K562 (cell line): ENCODE data around the gene HS6ST1. TPM values are rescaled to one million over a fixed set of nuclear protein-coding genes. Genes with fewer than 3 reads are reported as not detected.

ENCODE experiments used
- RBM34 ChIP-seq: fragments of 200-400 bp; formaldehyde crosslinking; IDR thresholded peaks from 2 replicates; pipeline ENCODE4 v1.6.1; 2018; ENCODE audit warnings: low read length, borderline replicate concordance; ENCODE audit not compliant: insufficient read depth
- ZNF217 ChIP-seq: sonication (generic); formaldehyde crosslinking; IDR thresholded peaks from 2 replicates; pipeline ENCODE4 v1.8.0; 2022; ENCODE audit warnings: mild to moderate bottlenecking, missing genetic modification reagents
- ZNF282 ChIP-seq: sonication (generic); formaldehyde crosslinking; IDR thresholded peaks from 2 replicates; pipeline ENCODE4 v1.8.1; 2023; ENCODE audit warnings: missing genetic modification reagents
- ZNF77 ChIP-seq: fragments of 250-450 bp; sonication (Bioruptor Pico); IDR thresholded peaks from 2 replicates; pipeline ENCODE4 v1.5.0; 2020
- polyA plus RNA-seq, 8 experiments: library from polyadenylated mRNA; depleted of rRNA in 4 of 8; stranded (reverse) in 5 of 8; unstranded in 3 of 8; fragments of >200 nt; fragmentation: Nextera tagmentation in 2 of 8; fragmentation: Illumina TruSeq in 1 of 8; extraction: Ambion mirVana in 2 of 8; extraction: Trizol in 1 of 8; gene quantifications; 2 replicates each; pipeline versions ENCODE4 v1.2.1 to v1.2.3, GENCODE V29; 2011 to 2014; ENCODE audit warnings: inconsistent platforms in 1 of 8, missing spikeins in 1 of 8
- total RNA-seq, 7 experiments: library from RNA; depleted of rRNA in 6 of 7; stranded (reverse); fragments of >200 nt in 6 of 7; fragmentation: Illumina TruSeq in 2 of 7; extraction: Trizol in 2 of 7; gene quantifications; 2 replicates each; pipeline versions ENCODE4 v1.2.1 to v1.2.3, GENCODE V29; 2011 to 2021; ENCODE audit warnings: low replicate concordance in 1 of 7
- TF ChIP-seq, protein P1 (sequence below): fragments of 250-450 bp; sonication (Bioruptor Pico); IDR thresholded peaks from 2 replicates; pipeline ENCODE4 v1.4.0; 2020
- TF ChIP-seq, protein P2 (sequence below): sonication (generic); formaldehyde crosslinking; IDR thresholded peaks from 2 replicates; pipeline ENCODE4 v1.8.1; 2023; ENCODE audit warnings: mild to moderate bottlenecking, missing genetic modification reagents, moderate library complexity
- TF ChIP-seq, protein P3 (sequence below): sonication (generic); formaldehyde crosslinking; IDR thresholded peaks from 2 replicates; pipeline ENCODE4 v1.8.0; 2022; ENCODE audit warnings: missing genetic modification reagents, mild to moderate bottlenecking, moderate library complexity, borderline replicate concordance
- TF ChIP-seq, protein P4 (sequence below), 2 experiments: fragments of 450-650 bp; formaldehyde crosslinking in 1 of 2; IDR thresholded peaks; 2 replicates each; pipeline versions ENCODE4 v1.4.0 to v1.6.1; 2014 to 2020; ENCODE audit warnings: mild to moderate bottlenecking in 2 of 2, borderline replicate concordance in 1 of 2, low read depth in 1 of 2

Gene HS6ST1
- total and polyA plus RNA-seq, 9 of the 15 experiments (the other 6 are each of a cell fraction or from before 2014, with no cell fraction given), result 0.06 to 7.4 (median 3.8) TPM

DNA sequence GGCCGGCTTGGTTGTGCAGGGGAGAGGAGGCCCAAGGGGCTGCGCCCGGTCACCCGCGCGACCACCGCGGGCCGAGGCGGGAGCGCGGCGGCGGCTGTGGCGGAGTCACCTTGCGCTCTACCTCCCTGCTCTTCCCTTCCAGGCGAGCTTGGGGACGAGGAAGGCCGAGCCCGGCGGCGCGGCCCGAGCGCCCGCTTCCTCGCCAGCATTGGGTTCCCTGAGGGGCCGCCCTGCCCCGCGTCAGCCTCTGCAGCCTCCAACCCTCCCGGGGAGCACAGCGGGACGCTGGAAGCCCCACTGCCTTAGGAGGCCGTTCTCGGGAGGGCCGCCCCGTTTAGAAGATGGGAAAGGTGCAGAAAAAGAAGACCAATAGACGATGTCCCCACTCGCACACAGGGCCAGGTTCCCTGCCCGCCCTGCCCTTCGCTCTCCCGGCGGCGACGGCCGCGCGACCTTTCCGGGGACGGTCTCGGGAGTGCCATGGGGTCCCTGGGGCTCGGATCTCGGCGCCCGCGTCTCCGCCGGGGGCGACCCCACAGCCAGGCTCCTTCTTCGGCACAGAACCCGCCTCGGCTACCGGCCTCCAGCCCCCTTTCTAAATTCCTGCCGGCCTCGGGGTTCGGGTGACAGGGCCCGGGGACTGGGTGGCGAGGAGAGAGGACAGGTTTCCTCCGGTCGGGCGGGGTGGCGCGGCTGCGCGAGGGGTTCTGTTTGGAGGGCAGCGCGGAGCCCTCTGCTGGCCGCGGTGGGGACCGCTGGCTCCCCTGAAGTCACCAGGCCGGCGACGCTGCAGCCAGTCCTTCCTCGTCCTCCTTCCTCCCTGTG, 85.5 kb downstream of the HS6ST1 start (continued):
- TF ChIP-seq, protein P1, sequence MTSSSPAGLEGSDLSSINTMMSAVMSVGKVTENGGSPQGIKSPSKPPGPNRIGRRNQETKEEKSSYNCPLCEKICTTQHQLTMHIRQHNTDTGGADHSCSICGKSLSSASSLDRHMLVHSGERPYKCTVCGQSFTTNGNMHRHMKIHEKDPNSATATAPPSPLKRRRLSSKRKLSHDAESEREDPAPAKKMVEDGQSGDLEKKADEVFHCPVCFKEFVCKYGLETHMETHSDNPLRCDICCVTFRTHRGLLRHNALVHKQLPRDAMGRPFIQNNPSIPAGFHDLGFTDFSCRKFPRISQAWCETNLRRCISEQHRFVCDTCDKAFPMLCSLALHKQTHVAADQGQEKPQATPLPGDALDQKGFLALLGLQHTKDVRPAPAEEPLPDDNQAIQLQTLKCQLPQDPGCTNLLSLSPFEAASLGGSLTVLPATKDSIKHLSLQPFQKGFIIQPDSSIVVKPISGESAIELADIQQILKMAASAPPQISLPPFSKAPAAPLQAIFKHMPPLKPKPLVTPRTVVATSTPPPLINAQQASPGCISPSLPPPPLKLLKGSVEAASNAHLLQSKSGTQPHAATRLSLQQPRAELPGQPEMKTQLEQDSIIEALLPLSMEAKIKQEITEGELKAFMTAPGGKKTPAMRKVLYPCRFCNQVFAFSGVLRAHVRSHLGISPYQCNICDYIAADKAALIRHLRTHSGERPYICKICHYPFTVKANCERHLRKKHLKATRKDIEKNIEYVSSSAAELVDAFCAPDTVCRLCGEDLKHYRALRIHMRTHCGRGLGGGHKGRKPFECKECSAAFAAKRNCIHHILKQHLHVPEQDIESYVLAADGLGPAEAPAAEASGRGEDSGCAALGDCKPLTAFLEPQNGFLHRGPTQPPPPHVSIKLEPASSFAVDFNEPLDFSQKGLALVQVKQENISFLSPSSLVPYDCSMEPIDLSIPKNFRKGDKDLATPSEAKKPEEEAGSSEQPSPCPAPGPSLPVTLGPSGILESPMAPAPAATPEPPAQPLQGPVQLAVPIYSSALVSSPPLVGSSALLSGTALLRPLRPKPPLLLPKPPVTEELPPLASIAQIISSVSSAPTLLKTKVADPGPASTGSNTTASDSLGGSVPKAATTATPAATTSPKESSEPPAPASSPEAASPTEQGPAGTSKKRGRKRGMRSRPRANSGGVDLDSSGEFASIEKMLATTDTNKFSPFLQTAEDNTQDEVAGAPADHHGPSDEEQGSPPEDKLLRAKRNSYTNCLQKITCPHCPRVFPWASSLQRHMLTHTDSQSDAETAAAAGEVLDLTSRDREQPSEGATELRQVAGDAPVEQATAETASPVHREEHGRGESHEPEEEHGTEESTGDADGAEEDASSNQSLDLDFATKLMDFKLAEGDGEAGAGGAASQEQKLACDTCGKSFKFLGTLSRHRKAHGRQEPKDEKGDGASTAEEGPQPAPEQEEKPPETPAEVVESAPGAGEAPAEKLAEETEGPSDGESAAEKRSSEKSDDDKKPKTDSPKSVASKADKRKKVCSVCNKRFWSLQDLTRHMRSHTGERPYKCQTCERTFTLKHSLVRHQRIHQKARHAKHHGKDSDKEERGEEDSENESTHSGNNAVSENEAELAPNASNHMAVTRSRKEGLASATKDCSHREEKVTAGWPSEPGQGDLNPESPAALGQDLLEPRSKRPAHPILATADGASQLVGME (CRISPR knock-in tag), result no peak
- TF ChIP-seq, protein P2, sequence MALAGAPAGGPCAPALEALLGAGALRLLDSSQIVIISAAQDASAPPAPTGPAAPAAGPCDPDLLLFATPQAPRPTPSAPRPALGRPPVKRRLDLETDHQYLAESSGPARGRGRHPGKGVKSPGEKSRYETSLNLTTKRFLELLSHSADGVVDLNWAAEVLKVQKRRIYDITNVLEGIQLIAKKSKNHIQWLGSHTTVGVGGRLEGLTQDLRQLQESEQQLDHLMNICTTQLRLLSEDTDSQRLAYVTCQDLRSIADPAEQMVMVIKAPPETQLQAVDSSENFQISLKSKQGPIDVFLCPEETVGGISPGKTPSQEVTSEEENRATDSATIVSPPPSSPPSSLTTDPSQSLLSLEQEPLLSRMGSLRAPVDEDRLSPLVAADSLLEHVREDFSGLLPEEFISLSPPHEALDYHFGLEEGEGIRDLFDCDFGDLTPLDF (CRISPR knock-in tag), result no peak
- TF ChIP-seq, protein P3, sequence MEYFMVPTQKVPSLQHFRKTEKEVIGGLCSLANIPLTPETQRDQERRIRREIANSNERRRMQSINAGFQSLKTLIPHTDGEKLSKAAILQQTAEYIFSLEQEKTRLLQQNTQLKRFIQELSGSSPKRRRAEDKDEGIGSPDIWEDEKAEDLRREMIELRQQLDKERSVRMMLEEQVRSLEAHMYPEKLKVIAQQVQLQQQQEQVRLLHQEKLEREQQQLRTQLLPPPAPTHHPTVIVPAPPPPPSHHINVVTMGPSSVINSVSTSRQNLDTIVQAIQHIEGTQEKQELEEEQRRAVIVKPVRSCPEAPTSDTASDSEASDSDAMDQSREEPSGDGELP (CRISPR knock-in tag), result no peak; the same call in 1 of the 2 replicates
- TF ChIP-seq ZNF77 (CRISPR knock-in tag) (no peak), ZNF217 (CRISPR knock-in tag) (no peak), RBM34 (no peak), ZNF282 (no peak)
- TF ChIP-seq, protein P4, sequence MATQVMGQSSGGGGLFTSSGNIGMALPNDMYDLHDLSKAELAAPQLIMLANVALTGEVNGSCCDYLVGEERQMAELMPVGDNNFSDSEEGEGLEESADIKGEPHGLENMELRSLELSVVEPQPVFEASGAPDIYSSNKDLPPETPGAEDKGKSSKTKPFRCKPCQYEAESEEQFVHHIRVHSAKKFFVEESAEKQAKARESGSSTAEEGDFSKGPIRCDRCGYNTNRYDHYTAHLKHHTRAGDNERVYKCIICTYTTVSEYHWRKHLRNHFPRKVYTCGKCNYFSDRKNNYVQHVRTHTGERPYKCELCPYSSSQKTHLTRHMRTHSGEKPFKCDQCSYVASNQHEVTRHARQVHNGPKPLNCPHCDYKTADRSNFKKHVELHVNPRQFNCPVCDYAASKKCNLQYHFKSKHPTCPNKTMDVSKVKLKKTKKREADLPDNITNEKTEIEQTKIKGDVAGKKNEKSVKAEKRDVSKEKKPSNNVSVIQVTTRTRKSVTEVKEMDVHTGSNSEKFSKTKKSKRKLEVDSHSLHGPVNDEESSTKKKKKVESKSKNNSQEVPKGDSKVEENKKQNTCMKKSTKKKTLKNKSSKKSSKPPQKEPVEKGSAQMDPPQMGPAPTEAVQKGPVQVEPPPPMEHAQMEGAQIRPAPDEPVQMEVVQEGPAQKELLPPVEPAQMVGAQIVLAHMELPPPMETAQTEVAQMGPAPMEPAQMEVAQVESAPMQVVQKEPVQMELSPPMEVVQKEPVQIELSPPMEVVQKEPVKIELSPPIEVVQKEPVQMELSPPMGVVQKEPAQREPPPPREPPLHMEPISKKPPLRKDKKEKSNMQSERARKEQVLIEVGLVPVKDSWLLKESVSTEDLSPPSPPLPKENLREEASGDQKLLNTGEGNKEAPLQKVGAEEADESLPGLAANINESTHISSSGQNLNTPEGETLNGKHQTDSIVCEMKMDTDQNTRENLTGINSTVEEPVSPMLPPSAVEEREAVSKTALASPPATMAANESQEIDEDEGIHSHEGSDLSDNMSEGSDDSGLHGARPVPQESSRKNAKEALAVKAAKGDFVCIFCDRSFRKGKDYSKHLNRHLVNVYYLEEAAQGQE (IDR thresholded peaks at IDR 0.05; ENCODE audit: borderline replicate concordance), result peak; percentile 75
- TF ChIP-seq, protein P4 (CRISPR knock-in tag; IDR thresholded peaks at IDR 0.05; ENCODE audit: low read depth), result no peak
